SK-N-SH treated with all-trans-retinoic acid at 6 μM for 48 hours (cell line): ENCODE measurements around the gene ZNRF2.

Experiments used
- ATAC-seq: fragments of 200-7000 bp; cut with Tn5 transposase; 3 replicates; pipeline ENCODE4 v1.9.1; 2020; ENCODE audit warnings: mild to moderate bottlenecking, moderate library complexity
- ARNTL ChIP-seq: fragments of 450-650 bp; formaldehyde crosslinking; IDR thresholded peaks from 2 replicates; pipeline ENCODE4 v1.5.0; 2020; ENCODE audit warnings: low read depth, mild to moderate bottlenecking, moderate library complexity, borderline replicate concordance
- BACH2 ChIP-seq: fragments of 250-450 bp; sonication (Bioruptor Pico); IDR thresholded peaks from 2 replicates; pipeline ENCODE4 v1.9.0; 2021; ENCODE audit warnings: mild to moderate bottlenecking, borderline replicate concordance
- CREB5 ChIP-seq: fragments of 250-450 bp; sonication (Bioruptor Pico); IDR thresholded peaks from 2 replicates; pipeline ENCODE4 v1.5.1; 2020; ENCODE audit warnings: low read depth, mild to moderate bottlenecking, moderate library complexity
- CSDC2 ChIP-seq: fragments of 250-450 bp; sonication (Bioruptor Pico); IDR thresholded peaks from 2 replicates; pipeline ENCODE4 v1.5.0; 2020; ENCODE audit warnings: mild to moderate bottlenecking, moderate library complexity
- CSRNP3 ChIP-seq: fragments of 250-450 bp; sonication (Bioruptor Pico); IDR thresholded peaks from 2 replicates; pipeline ENCODE4 v1.5.1; 2021; ENCODE audit warnings: mild to moderate bottlenecking, moderate library complexity
- GLIS3 ChIP-seq: fragments of 250-450 bp; sonication (Bioruptor Pico); IDR thresholded peaks from 2 replicates; pipeline ENCODE4 v1.5.0; 2020; ENCODE audit warnings: mild to moderate bottlenecking, moderate library complexity
- ISL1 ChIP-seq: fragments of 250-450 bp; sonication (Bioruptor Pico); IDR thresholded peaks from 2 replicates; pipeline ENCODE4 v2.1.2; 2022; ENCODE audit warnings: mild to moderate bottlenecking, moderate library complexity
- OSR1 ChIP-seq: fragments of 250-450 bp; sonication (Bioruptor Pico); IDR thresholded peaks from 2 replicates; pipeline ENCODE4 v1.8.0; 2022; ENCODE audit warnings: moderate library complexity, mild to moderate bottlenecking, inconsistent platforms
- PATZ1 ChIP-seq: fragments of 250-450 bp; sonication (Bioruptor Pico); IDR thresholded peaks from 2 replicates; pipeline ENCODE4 v1.8.0; 2020; ENCODE audit warnings: mild to moderate bottlenecking, moderate library complexity, borderline replicate concordance
- POU6F1 ChIP-seq: fragments of 250-450 bp; sonication (Bioruptor Pico); IDR thresholded peaks from 2 replicates; pipeline ENCODE4 v1.8.0; 2021; ENCODE audit warnings: low read depth, mild to moderate bottlenecking, moderate library complexity, borderline replicate concordance
- SNAI2 ChIP-seq: fragments of 250-450 bp; sonication (Bioruptor Pico); IDR thresholded peaks from 2 replicates; pipeline ENCODE4 v1.5.0; 2020; ENCODE audit warnings: mild to moderate bottlenecking, moderate library complexity
- TCF4 ChIP-seq: fragments of 250-450 bp; sonication (Bioruptor Pico); IDR thresholded peaks from 2 replicates; pipeline ENCODE4 v1.8.0; 2021; ENCODE audit warnings: mild to moderate bottlenecking, moderate library complexity, borderline replicate concordance
- TOX ChIP-seq: fragments of 250-450 bp; sonication (Bioruptor Pico); IDR thresholded peaks from 2 replicates; pipeline ENCODE4 v1.8.0; 2021; ENCODE audit warnings: mild to moderate bottlenecking, moderate library complexity, borderline replicate concordance
- TSHZ2 ChIP-seq: fragments of 250-450 bp; sonication (Bioruptor Pico); IDR thresholded peaks from 2 replicates; pipeline ENCODE4 v1.5.0; 2020; ENCODE audit warnings: mild to moderate bottlenecking, moderate library complexity
- ZC3H10 ChIP-seq: fragments of 250-450 bp; sonication (Bioruptor Pico); IDR thresholded peaks from 2 replicates; pipeline ENCODE4 v1.5.1; 2021; ENCODE audit warnings: mild to moderate bottlenecking, moderate library complexity
- ZFP3 ChIP-seq: fragments of 250-450 bp; sonication (Bioruptor Pico); IDR thresholded peaks from 2 replicates; pipeline ENCODE4 v1.5.0; 2020; ENCODE audit warnings: mild to moderate bottlenecking, moderate library complexity
- ZFP30 ChIP-seq: fragments of 450-650 bp; formaldehyde crosslinking; IDR thresholded peaks from 2 replicates; pipeline ENCODE4 v1.5.0; 2022; ENCODE audit warnings: mild to moderate bottlenecking, moderate library complexity
- ZNF565 ChIP-seq: fragments of 450-650 bp; formaldehyde crosslinking; conservative IDR thresholded peaks from 2 replicates; pipeline ENCODE4 v1.5.0; 2020; ENCODE audit warnings: low read depth, mild to moderate bottlenecking, moderate library complexity
- ZNF70 ChIP-seq: fragments of 450-650 bp; formaldehyde crosslinking; IDR thresholded peaks from 2 replicates; pipeline ENCODE4 v1.5.0; 2020; ENCODE audit warnings: mild to moderate bottlenecking, moderate library complexity
- ZNF8 ChIP-seq: fragments of 450-650 bp; formaldehyde crosslinking; IDR thresholded peaks from 2 replicates; pipeline ENCODE4 v1.5.0; 2020; ENCODE audit warnings: mild to moderate bottlenecking, moderate library complexity

ZNRF2 gene

GRCh38 chr7:30353532-30353931 is 69.1 kb downstream of the ZNRF2 start:
- ATAC-seq = no peak
- TF ChIP-seq ISL1 = no peak
- TF ChIP-seq GLIS3 = no peak
- no peak for TF ChIP-seq ZNF70
- TF ChIP-seq CSDC2 (CRISPR knock-in tag) = no peak
- no peak for TF ChIP-seq TCF4 (CRISPR knock-in tag)
- TF ChIP-seq OSR1 (CRISPR knock-in tag) = no peak
- no peak for TF ChIP-seq SNAI2
- no peak for TF ChIP-seq PATZ1 (CRISPR knock-in tag)
- TF ChIP-seq TOX (CRISPR knock-in tag) = no peak
- no peak for TF ChIP-seq ZNF565
- no peak for TF ChIP-seq ZFP30
- TF ChIP-seq ZC3H10 = no peak
- no peak for TF ChIP-seq TSHZ2 (CRISPR knock-in tag)
- TF ChIP-seq ZFP3 (CRISPR knock-in tag) = no peak
- no peak for TF ChIP-seq ZNF8 (CRISPR knock-in tag)
- no peak for TF ChIP-seq POU6F1 (CRISPR knock-in tag)
- no peak for TF ChIP-seq ARNTL (CRISPR knock-in tag)

GRCh38 chr7:30353932-30354607 is 69.7 kb downstream of the ZNRF2 start:
- no peak for ATAC-seq
- TF ChIP-seq CSDC2 (CRISPR knock-in tag) (no peak), CSRNP3 (CRISPR knock-in tag) (no peak), ZC3H10 (no peak), TOX (CRISPR knock-in tag) (no peak), CREB5 (CRISPR knock-in tag) (no peak), POU6F1 (CRISPR knock-in tag) (no peak), ZFP30 (no peak), TCF4 (CRISPR knock-in tag) (no peak), ZNF70 (no peak), BACH2 (CRISPR knock-in tag) (no peak), ZNF565 (no peak), PATZ1 (CRISPR knock-in tag) (no peak)
- TF ChIP-seq, all 23 proteins: peak for 0
